Astrocyte (in vitro differentiated cells and primary cell): ENCODE measurements around the gene C6orf89. TPM values are rescaled to one million over a fixed set of nuclear protein-coding genes. Genes with fewer than 3 reads are reported as not detected.
A peak's percentile ranks its signal among the peaks of the same experiment; 100 is the strongest.

Experiments used
- DNase-seq: peaks from one replicate; pipeline ENCODE4 v3.0.0-alpha.2; 2010; ENCODE audit warnings: low read depth
- FAIRE-seq: peaks from 2 replicates; lab custom pipeline; 2011; peaks lifted over from hg19 to GRCh38; lab: Jason Lieb, UNC
- H2AFZ ChIP-seq: 2 replicates; pipeline ENCODE4 v1.6.0; 2012; ENCODE audit warnings: low read depth, low read length, inconsistent platforms
- H3K27ac ChIP-seq: 2 replicates; pipeline ENCODE4 v1.5.1; 2011; ENCODE audit warnings: low read depth, low read length, inconsistent platforms
- H3K27me3 ChIP-seq: 2 replicates; pipeline ENCODE4 v1.6.0; 2011; ENCODE audit warnings: low read length, inconsistent platforms; ENCODE audit not compliant: insufficient read depth
- H3K36me3 ChIP-seq: 2 replicates; pipeline ENCODE4 v1.5.1; 2011; ENCODE audit warnings: low read length, inconsistent platforms; ENCODE audit not compliant: insufficient read depth
- H3K4me1 ChIP-seq: 2 replicates; pipeline ENCODE4 v1.5.1; 2011; ENCODE audit warnings: low read length, inconsistent platforms; ENCODE audit not compliant: insufficient read depth
- H3K4me2 ChIP-seq: 2 replicates; pipeline ENCODE4 v1.6.0; 2012; ENCODE audit warnings: low read length, inconsistent platforms
- H3K4me3 ChIP-seq: 2 replicates; pipeline ENCODE4 v1.5.1; 2011; ENCODE audit warnings: low read depth, mild to moderate bottlenecking, low read length, inconsistent platforms; ENCODE audit not compliant: insufficient read depth
- H3K79me2 ChIP-seq: 2 replicates; pipeline ENCODE4 v1.6.0; 2012; ENCODE audit warnings: mild to moderate bottlenecking, low read length, inconsistent platforms; ENCODE audit not compliant: insufficient read depth
- H3K9ac ChIP-seq: 2 replicates; pipeline ENCODE4 v1.6.0; 2012; ENCODE audit warnings: mild to moderate bottlenecking, low read length, inconsistent platforms
- H3K9me3 ChIP-seq: 2 replicates; pipeline ENCODE4 v1.5.1; 2012; ENCODE audit warnings: low read depth, mild to moderate bottlenecking, low read length, inconsistent platforms; ENCODE audit not compliant: insufficient read depth
- H4K20me1 ChIP-seq: 2 replicates; pipeline ENCODE4 v1.6.0; 2012; ENCODE audit warnings: low read length, inconsistent platforms; ENCODE audit not compliant: insufficient read depth
- H3K27ac Mint-ChIP-seq: one replicate; pipeline ENCODE4 v1.8.0; 2021; ENCODE audit warnings: mild to moderate bottlenecking, mixed read lengths; ENCODE audit not compliant: unreplicated experiment
- H3K27me3 Mint-ChIP-seq: one replicate; pipeline ENCODE4 v1.8.0; 2021; ENCODE audit warnings: low read depth, mixed read lengths; ENCODE audit not compliant: unreplicated experiment
- H3K36me3 Mint-ChIP-seq: one replicate; pipeline ENCODE4 v1.8.0; 2021; ENCODE audit warnings: low read depth, mixed read lengths; ENCODE audit not compliant: unreplicated experiment
- H3K4me1 Mint-ChIP-seq: one replicate; pipeline ENCODE4 v1.8.0; 2021; ENCODE audit warnings: low read depth, mixed read lengths; ENCODE audit not compliant: unreplicated experiment
- H3K4me3 Mint-ChIP-seq: one replicate; pipeline ENCODE4 v1.8.0; 2021; ENCODE audit warnings: mild to moderate bottlenecking, moderate library complexity, mixed read lengths; ENCODE audit not compliant: unreplicated experiment
- H3K9me3 Mint-ChIP-seq: one replicate; pipeline ENCODE4 v1.8.0; 2021; ENCODE audit warnings: mild to moderate bottlenecking, mixed read lengths; ENCODE audit not compliant: unreplicated experiment
- EZH2 ChIP-seq: IDR thresholded peaks from 2 replicates; pipeline ENCODE4 v1.6.1; 2012; ENCODE audit warnings: mild to moderate bottlenecking, low read length, inconsistent platforms; ENCODE audit not compliant: insufficient read depth
- total RNA-seq: library from RNA; stranded (reverse); gene quantifications from 2 replicates; pipeline ENCODE4 v1.2.1, GENCODE V29; 2021
- TF ChIP-seq, protein P1 (sequence below): IDR thresholded peaks from 2 replicates; pipeline ENCODE4 v1.5.1; 2011; ENCODE audit warnings: low read depth, mild to moderate bottlenecking, inconsistent platforms, low read length, moderate library complexity; ENCODE audit not compliant: insufficient read depth

The C6orf89 gene
- total RNA-seq, 1 donor from 2014 or later: 37.8 TPM

GRCh38 chr6:36949636-36950035, 63.9 kb downstream of the C6orf89 start:
- no peaks in the 10 kb centered on the region for H3K27me3 ChIP-seq
- DNase-seq (peak; percentile 66), FAIRE-seq (peak; percentile 26)
- no peaks in the 10 kb centered on the region for H3K27me3 Mint-ChIP-seq
- H4K20me1 ChIP-seq: no peaks in the 10 kb centered on the region
- H2AFZ ChIP-seq: peak overlapping the region; percentile 67
- H3K4me3 ChIP-seq: no peak overlapping the region
- no peaks in the 10 kb centered on the region for H3K79me2 ChIP-seq
- peak overlapping the region; percentile 75 for H3K27ac Mint-ChIP-seq
- peaks cover 8% of the 10 kb centered on the region for H3K4me1 Mint-ChIP-seq
- no peaks in the 10 kb centered on the region for H3K9me3 Mint-ChIP-seq
- H3K9me3 ChIP-seq: no peaks in the 10 kb centered on the region
- no peaks in the 10 kb centered on the region for H3K36me3 Mint-ChIP-seq
- peak overlapping the region; percentile 64 for H3K9ac ChIP-seq
- TF ChIP-seq, protein P1, sequence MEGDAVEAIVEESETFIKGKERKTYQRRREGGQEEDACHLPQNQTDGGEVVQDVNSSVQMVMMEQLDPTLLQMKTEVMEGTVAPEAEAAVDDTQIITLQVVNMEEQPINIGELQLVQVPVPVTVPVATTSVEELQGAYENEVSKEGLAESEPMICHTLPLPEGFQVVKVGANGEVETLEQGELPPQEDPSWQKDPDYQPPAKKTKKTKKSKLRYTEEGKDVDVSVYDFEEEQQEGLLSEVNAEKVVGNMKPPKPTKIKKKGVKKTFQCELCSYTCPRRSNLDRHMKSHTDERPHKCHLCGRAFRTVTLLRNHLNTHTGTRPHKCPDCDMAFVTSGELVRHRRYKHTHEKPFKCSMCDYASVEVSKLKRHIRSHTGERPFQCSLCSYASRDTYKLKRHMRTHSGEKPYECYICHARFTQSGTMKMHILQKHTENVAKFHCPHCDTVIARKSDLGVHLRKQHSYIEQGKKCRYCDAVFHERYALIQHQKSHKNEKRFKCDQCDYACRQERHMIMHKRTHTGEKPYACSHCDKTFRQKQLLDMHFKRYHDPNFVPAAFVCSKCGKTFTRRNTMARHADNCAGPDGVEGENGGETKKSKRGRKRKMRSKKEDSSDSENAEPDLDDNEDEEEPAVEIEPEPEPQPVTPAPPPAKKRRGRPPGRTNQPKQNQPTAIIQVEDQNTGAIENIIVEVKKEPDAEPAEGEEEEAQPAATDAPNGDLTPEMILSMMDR: no peak
- no peak for TF ChIP-seq EZH2
- H3K27ac ChIP-seq: peak overlapping the region; percentile 80
- H3K4me3 Mint-ChIP-seq: peak overlapping the region; percentile 9
- H3K4me1 ChIP-seq: peaks cover 14% of the 10 kb centered on the region
- peak overlapping the region; percentile 64 for H3K4me2 ChIP-seq
- no peaks in the 10 kb centered on the region for H3K36me3 ChIP-seq

DNA sequence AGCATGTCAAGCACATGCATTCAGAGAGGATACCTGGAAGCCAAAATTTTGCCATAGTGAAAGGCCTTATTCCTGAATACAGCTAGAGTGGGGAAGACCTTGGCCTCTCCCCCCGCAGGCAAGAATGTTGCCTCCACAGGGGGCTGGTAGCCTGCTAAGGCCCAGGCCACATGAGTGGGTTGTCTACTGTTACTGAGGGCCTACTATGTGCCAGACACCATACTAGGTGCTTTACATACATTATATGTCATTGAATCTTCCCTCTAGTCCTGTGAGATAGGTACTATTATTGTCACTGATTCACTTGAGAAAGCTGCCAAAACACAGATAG, 68.1 kb downstream of the C6orf89 start:
- no peak for FAIRE-seq
- Mint-ChIP-seq H3K4me1 (peaks cover 7% of the 10 kb centered on the region), H3K36me3 (no peaks in the 10 kb centered on the region)

GRCh38 chr6:36954262-36954931, 68.6 kb downstream of the C6orf89 start, which contains the start of gene PI16:
Gene PI16, plus strand, starts transcription at chr6:36954738. Its CDS starts 23 bp downstream, at chr6:36954761.
- no peak for DNase-seq
- H3K27me3 Mint-ChIP-seq: peaks cover 8% of the 10 kb centered on the region

More for the DNA sequence above, 68.1 kb downstream of the C6orf89 start:
- peaks cover 8% of the 10 kb centered on the region for H3K27me3 Mint-ChIP-seq
- Histone ChIP-seq H3K27ac (no peak overlapping the region), H3K4me1 (peaks cover 14% of the 10 kb centered on the region), H3K79me2 (no peaks in the 10 kb centered on the region), H3K9me3 (no peaks in the 10 kb centered on the region), H3K4me3 (no peak overlapping the region), H3K27me3 (no peaks in the 10 kb centered on the region), H3K9ac (no peak overlapping the region), H4K20me1 (no peaks in the 10 kb centered on the region), H3K36me3 (no peaks in the 10 kb centered on the region), H3K4me2 (no peak overlapping the region), H2AFZ (no peak overlapping the region)
- no peak overlapping the region for H3K27ac Mint-ChIP-seq
- TF ChIP-seq EZH2: no peak
- TF ChIP-seq, protein P1: no peak
- no peaks in the 10 kb centered on the region for H3K9me3 Mint-ChIP-seq
- no peak for DNase-seq
- no peak overlapping the region for H3K4me3 Mint-ChIP-seq

More at GRCh38 chr6:36954262-36954931, 68.6 kb downstream of the C6orf89 start, which contains the start of gene PI16:
- Histone ChIP-seq H4K20me1 (no peaks in the 10 kb centered on the region), H3K9me3 (no peaks in the 10 kb centered on the region), H3K9ac (no peak within 1 kb of the TSS), H3K27ac (no peak within 1 kb of the TSS), H3K4me3 (no peak within 1 kb of the TSS), H3K36me3 (no peaks in the 10 kb centered on the region), H3K4me2 (no peak within 1 kb of the TSS), H2AFZ (no peak within 1 kb of the TSS), H3K79me2 (no peaks in the 10 kb centered on the region), H3K4me1 (peaks cover 10% of the 10 kb centered on the region), H3K27me3 (no peaks in the 10 kb centered on the region)
- TF ChIP-seq, protein P1: no peak
- no peak for TF ChIP-seq EZH2
- H3K4me1 Mint-ChIP-seq: peaks cover 4% of the 10 kb centered on the region
- H3K4me3 Mint-ChIP-seq: no peak within 1 kb of the TSS
- H3K27ac Mint-ChIP-seq: no peak within 1 kb of the TSS
- H3K36me3 Mint-ChIP-seq: no peaks in the 10 kb centered on the region
- H3K9me3 Mint-ChIP-seq: no peaks in the 10 kb centered on the region
- FAIRE-seq: no peak
